A549 (cell line): ENCODE results near the gene VAMP4. TPM values are rescaled to one million over a fixed set of nuclear protein-coding genes. Genes with fewer than 3 reads are reported as not detected.

Source experiments
- ATAC-seq, 2 experiments: fragments of 200-7000 bp in 1 of 2; fragments of >200 bp in 1 of 2; cut with Nextera tagmentation in 1 of 2; cut with Tn5 transposase in 1 of 2; 3 replicates each; pipeline versions ENCODE4 v1.8.0 to v1.9.1; 2018 to 2020; ENCODE audit warnings: mild to moderate bottlenecking in 1 of 2, moderate library complexity in 1 of 2
- CTCF ChIA-PET: fragments of 300-600 bp; sonication (Branson Sonifier 250); formaldehyde crosslinking; extraction: SDS; loops from one replicate; lab custom pipeline; 2021; ENCODE audit warnings: antibody characterized with exemption, inconsistent platforms; lab: Yijun Ruan, JAX
- POLR2A ChIA-PET: fragments of 350-600 bp; formaldehyde crosslinking; extraction: SDS; loops from one replicate; lab custom pipeline; 2021; ENCODE audit warnings: antibody characterized with exemption, inconsistent platforms; lab: Yijun Ruan, JAX
- DNase-seq, 2 experiments: peaks; one replicate each; pipeline versions ENCODE4 v3.0.0 to v3.0.0-alpha.2; 2011 to 2016; ENCODE audit warnings: low read depth in 1 of 2, low spot score in 1 of 2
- FAIRE-seq: peaks from 2 replicates; lab custom pipeline; 2011; peaks lifted over from hg19 to GRCh38; lab: Jason Lieb, UNC
- H3K27ac ChIP-seq, 2 experiments: fragments of >200 bp; sonication (Bioruptor Twin); formaldehyde crosslinking; 3 replicates each; pipeline ENCODE4 v1.5.1; 2016 to 2017
- H3K4me1 ChIP-seq: fragments of >200 bp; sonication (Bioruptor Twin); formaldehyde crosslinking; 3 replicates; pipeline ENCODE4 v1.6.1; 2016
- H3K4me2 ChIP-seq: fragments of >200 bp; sonication (Bioruptor Twin); formaldehyde crosslinking; 3 replicates; pipeline ENCODE4 v1.6.1; 2016
- H3K4me3 ChIP-seq: fragments of >200 bp; sonication (Bioruptor Twin); formaldehyde crosslinking; 3 replicates; pipeline ENCODE4 v1.5.1; 2016
- H3K9me3 ChIP-seq: fragments of >200 bp; sonication (Bioruptor Twin); formaldehyde crosslinking; 3 replicates; pipeline ENCODE4 v1.6.1; 2016
- CBX2 ChIP-seq: fragments of 200-600 bp; sonication (generic); IDR thresholded peaks from 2 replicates; pipeline ENCODE4 v1.6.1; 2016; ENCODE audit warnings: low read depth, mild to moderate bottlenecking, borderline replicate concordance
- CBX8 ChIP-seq: fragments of 200-600 bp; sonication (generic); IDR thresholded peaks from 2 replicates; pipeline ENCODE4 v1.6.1; 2016
- CEBPB ChIP-seq, 2 experiments: fragments of >200 bp in 1 of 2; sonication (Bioruptor Twin) in 1 of 2; formaldehyde crosslinking in 1 of 2; IDR thresholded peaks; 2 replicates each; pipeline ENCODE4 v1.6.1; 2012 to 2016
- CHD2 ChIP-seq: fragments of 150-350 bp; IDR thresholded peaks from 2 replicates; pipeline ENCODE4 v1.6.1; 2014; ENCODE audit warnings: low read length; ENCODE audit not compliant: partially characterized antibody
- CHD4 ChIP-seq: fragments of 200-600 bp; sonication (generic); IDR thresholded peaks from 2 replicates; pipeline ENCODE4 v1.6.1; 2016; ENCODE audit warnings: antibody characterized with exemption, mild to moderate bottlenecking, borderline replicate concordance
- EHF ChIP-seq: fragments of 250-450 bp; sonication (Bioruptor Pico); IDR thresholded peaks from 2 replicates; pipeline ENCODE4 v1.5.0; 2020; ENCODE audit warnings: mild to moderate bottlenecking
- EHMT2 ChIP-seq: fragments of 200-600 bp; sonication (generic); IDR thresholded peaks from 2 replicates; pipeline ENCODE4 v1.6.1; 2016; ENCODE audit warnings: antibody characterized with exemption, low read depth, mild to moderate bottlenecking, moderate library complexity
- FOSB ChIP-seq: fragments of 250-450 bp; sonication (Bioruptor Pico); IDR thresholded peaks from 2 replicates; pipeline ENCODE4 v1.5.0; 2020; ENCODE audit warnings: mild to moderate bottlenecking, moderate library complexity
- FOXS1 ChIP-seq: fragments of 250-450 bp; sonication (Bioruptor Pico); IDR thresholded peaks from 2 replicates; pipeline ENCODE4 v1.5.0; 2020; ENCODE audit warnings: mild to moderate bottlenecking, moderate library complexity
- GATA3 ChIP-seq: IDR thresholded peaks from 2 replicates; pipeline ENCODE4 v1.6.1; 2012; ENCODE audit warnings: borderline replicate concordance
- HOXB5 ChIP-seq: fragments of 250-450 bp; sonication (Bioruptor Pico); IDR thresholded peaks from 2 replicates; pipeline ENCODE4 v1.5.0; 2020; ENCODE audit warnings: mild to moderate bottlenecking, moderate library complexity
- JUN ChIP-seq, 2 experiments: fragments of >200 bp; sonication (Bioruptor Twin); formaldehyde crosslinking; IDR thresholded peaks; 2 replicates in 1 of 2; 3 replicates in 1 of 2; pipeline ENCODE4 v1.6.1; 2016 to 2017
- JUNB ChIP-seq: fragments of >200 bp; sonication (Bioruptor Twin); formaldehyde crosslinking; IDR thresholded peaks from 2 replicates; pipeline ENCODE4 v1.6.1; 2016
- KDM1A ChIP-seq: fragments of 200-600 bp; sonication (generic); IDR thresholded peaks from 2 replicates; pipeline ENCODE4 v1.6.1; 2016; ENCODE audit warnings: low read depth, mild to moderate bottlenecking
- MAZ ChIP-seq: fragments of 150-350 bp; IDR thresholded peaks from 2 replicates; pipeline ENCODE4 v1.6.1; 2014; ENCODE audit warnings: antibody characterized with exemption, low read depth, low read length, borderline replicate concordance
- PHF8 ChIP-seq: fragments of 200-600 bp; sonication (generic); IDR thresholded peaks from 2 replicates; pipeline ENCODE4 v1.6.1; 2016; ENCODE audit warnings: low read depth, mild to moderate bottlenecking, antibody characterized with exemption, moderate library complexity, borderline replicate concordance
- POLR2AphosphoS2 ChIP-seq: conservative IDR thresholded peaks from 2 replicates; pipeline ENCODE4 v1.6.1; 2012; ENCODE audit warnings: low read length, improper control_type of control experiment, inconsistent platforms
- RARB ChIP-seq: fragments of 250-450 bp; sonication (Bioruptor Pico); IDR thresholded peaks from 2 replicates; pipeline ENCODE4 v1.8.0; 2021; ENCODE audit warnings: mild to moderate bottlenecking, moderate library complexity
- RCOR1 ChIP-seq: fragments of 150-350 bp; IDR thresholded peaks from 2 replicates; pipeline ENCODE4 v1.6.1; 2014; ENCODE audit warnings: antibody characterized with exemption, low read length, low read depth
- RFX5 ChIP-seq: fragments of 450-650 bp; IDR thresholded peaks from 2 replicates; pipeline ENCODE4 v1.7.1; 2014; ENCODE audit warnings: antibody characterized with exemption, mild to moderate bottlenecking, moderate library complexity
- SREBF2 ChIP-seq: fragments of 450-650 bp; IDR thresholded peaks from 2 replicates; pipeline ENCODE4 v1.6.1; 2014; ENCODE audit warnings: mild to moderate bottlenecking, moderate library complexity
- ZC3H11A ChIP-seq: fragments of 450-650 bp; IDR thresholded peaks from 2 replicates; pipeline ENCODE4 v1.6.1; 2014; ENCODE audit warnings: antibody characterized with exemption, mild to moderate bottlenecking
- ZFP36 ChIP-seq: fragments of 450-650 bp; IDR thresholded peaks from 2 replicates; pipeline ENCODE4 v1.6.1; 2014; ENCODE audit warnings: borderline replicate concordance; ENCODE audit not compliant: partially characterized antibody
- ZSCAN20 ChIP-seq: fragments of 250-450 bp; sonication (Bioruptor Pico); IDR thresholded peaks from 2 replicates; pipeline ENCODE4 v1.8.0; 2022; ENCODE audit warnings: mild to moderate bottlenecking, moderate library complexity
- WGBS: methylation state at CpG from one replicate; pipeline ENCODE4 v1.1.6; 2017; ENCODE audit errors: missing lambda C conversion rate; 5-methylcytosine and 5-hydroxymethylcytosine counted together
- polyA plus RNA-seq, 4 experiments: library from polyadenylated mRNA; depleted of rRNA in 3 of 4; stranded (reverse); fragments of >200 nt; fragmentation: RNase III in 1 of 4; extraction: RNeasy Plus Mini Kit Qiagen cat#74134 plus additional on column Dnase treatment in 1 of 4; gene quantifications; 2 replicates in 3 of 4; 3 replicates in 1 of 4; pipeline ENCODE4 v1.2.3, GENCODE V29; 2011 to 2017
- TF ChIP-seq, protein P1 (sequence below): IDR thresholded peaks from 2 replicates; pipeline ENCODE4 v1.6.1; 2012; ENCODE audit warnings: low read depth, borderline replicate concordance
- TF ChIP-seq, protein P2 (sequence below): fragments of >200 bp; sonication (Bioruptor Twin); formaldehyde crosslinking; IDR thresholded peaks from 3 replicates; pipeline ENCODE4 v1.6.1; 2016
- TF ChIP-seq, protein P3 (sequence below): IDR thresholded peaks from 2 replicates; pipeline ENCODE4 v1.6.1; 2012
- TF ChIP-seq, protein P4 (sequence below): fragments of >200 bp; sonication (Bioruptor Twin); formaldehyde crosslinking; IDR thresholded peaks from 2 replicates; pipeline ENCODE4 v1.6.1; 2016
- TF ChIP-seq, protein P5 (sequence below): fragments of 250-450 bp; sonication (Bioruptor Pico); IDR thresholded peaks from 2 replicates; pipeline ENCODE4 v1.5.0; 2021; ENCODE audit warnings: mild to moderate bottlenecking, moderate library complexity, borderline replicate concordance
- TF ChIP-seq, protein P6 (sequence below): fragments of 250-450 bp; sonication (Bioruptor Pico); IDR thresholded peaks from 2 replicates; pipeline ENCODE4 v1.5.0; 2020; ENCODE audit warnings: low read depth, mild to moderate bottlenecking, moderate library complexity

The VAMP4 gene
- polyA plus RNA-seq, 2 of the 4 experiments (the other 2 are of a cell fraction): 4.3 to 9.3 TPM

DNA sequence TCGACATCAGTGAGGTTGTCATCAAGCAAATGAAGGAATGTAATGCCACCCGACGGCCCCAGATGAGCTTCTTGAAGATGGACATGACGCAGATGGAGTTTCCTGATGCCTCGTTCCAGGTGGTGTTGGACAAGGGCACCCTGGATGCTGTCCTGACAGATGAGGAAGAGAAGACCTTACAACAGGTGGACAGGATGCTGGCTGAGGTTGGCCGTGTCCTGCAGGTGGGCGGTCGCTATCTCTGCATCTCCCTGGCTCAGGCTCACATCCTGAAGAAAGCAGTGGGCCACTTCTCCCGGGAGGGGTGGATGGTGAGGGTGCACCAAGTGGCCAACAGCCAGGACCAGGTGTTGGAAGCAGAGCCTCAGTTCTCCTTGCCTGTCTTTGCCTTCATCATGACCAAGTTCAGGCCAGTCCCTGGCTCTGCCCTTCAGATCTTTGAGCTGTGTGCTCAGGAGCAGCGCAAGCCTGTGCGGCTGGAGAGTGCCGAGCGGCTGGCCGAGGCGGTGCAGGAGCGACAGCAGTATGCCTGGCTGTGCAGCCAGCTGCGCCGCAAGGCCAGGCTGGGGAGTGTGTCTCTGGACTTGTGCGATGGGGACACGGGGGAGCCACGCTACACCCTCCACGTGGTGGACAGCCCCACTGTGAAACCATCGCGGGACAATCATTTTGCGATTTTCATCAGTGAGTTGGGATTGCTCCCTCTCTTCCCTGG, 42.1 kb upstream of the VAMP4 start:
- WGBS: 97% methylated on average over 24 of the region's 25 CpGs
- POLR2A ChIA-PET: no interaction called here
- no peak for TF ChIP-seq HOXB5 (CRISPR knock-in tag)
- no peak for TF ChIP-seq JUN (IDR thresholded peaks at IDR 0.05)
- no peak for TF ChIP-seq MAZ
- TF ChIP-seq, protein P1, sequence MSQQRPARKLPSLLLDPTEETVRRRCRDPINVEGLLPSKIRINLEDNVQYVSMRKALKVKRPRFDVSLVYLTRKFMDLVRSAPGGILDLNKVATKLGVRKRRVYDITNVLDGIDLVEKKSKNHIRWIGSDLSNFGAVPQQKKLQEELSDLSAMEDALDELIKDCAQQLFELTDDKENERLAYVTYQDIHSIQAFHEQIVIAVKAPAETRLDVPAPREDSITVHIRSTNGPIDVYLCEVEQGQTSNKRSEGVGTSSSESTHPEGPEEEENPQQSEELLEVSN: no peak
- no peak for TF ChIP-seq POLR2AphosphoS2
- TF ChIP-seq RARB (CRISPR knock-in tag): no peak
- ATAC-seq (no peak), DNase-seq (no peak), FAIRE-seq (no peak)
- Histone ChIP-seq H3K4me2 (no peak overlapping the region), H3K4me1 (peaks cover 9% of the 10 kb centered on the region; the same call in 1 of the 3 replicates), H3K9me3 (no peaks in the 10 kb centered on the region), H3K27ac (no peak overlapping the region), H3K4me3 (no peak overlapping the region)
- CTCF ChIA-PET: interaction anchor here (0.7 to 5.0 kb wide), 3 partner anchors 13 to 42 kb away, joined by 3 to 40 read pairs (median 4); partner anchors contain the start of gene VAMP4

DNA sequence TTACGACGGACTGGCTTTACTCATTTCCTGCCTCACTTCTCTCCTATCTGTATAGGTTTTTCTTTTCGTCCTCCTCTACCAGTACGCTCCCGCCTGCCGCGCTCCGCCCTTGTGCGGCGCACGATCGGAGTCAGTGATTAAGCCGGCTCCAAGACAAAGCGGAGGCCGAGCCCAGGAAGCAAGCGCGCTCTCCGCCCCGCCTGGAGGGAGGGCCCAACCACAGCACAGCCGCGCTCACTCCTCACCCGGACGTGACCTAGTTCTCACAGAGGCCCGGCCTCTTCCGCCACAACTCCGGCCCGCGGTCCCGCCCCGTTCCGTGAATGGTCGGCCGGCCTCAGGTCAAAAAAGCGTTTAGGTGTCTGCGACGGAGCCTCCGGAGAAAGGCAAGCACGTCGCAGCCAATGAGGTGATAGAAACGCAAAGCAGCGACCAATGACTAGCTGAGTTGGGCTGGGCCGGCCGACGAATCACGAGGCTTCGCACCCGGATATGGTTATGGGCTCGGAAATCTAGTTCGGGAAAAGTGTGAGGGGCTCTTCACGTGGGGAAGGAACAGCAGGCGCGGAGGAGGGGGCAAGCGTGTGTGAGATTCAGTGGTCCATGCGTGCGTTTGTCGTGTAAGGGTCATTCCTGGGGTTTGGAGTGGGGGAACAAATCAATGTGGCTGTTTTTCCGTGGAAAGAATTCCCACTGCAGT, 39.5 kb upstream of the VAMP4 start, which contains the start of gene METTL13:
TSS of gene METTL13 (plus strand) at position 485 of the 700 bp plus-strand sequence. CDS start 308 bp downstream, outside the sequence.
- FAIRE-seq (no peak), DNase-seq (peak; percentile 99), ATAC-seq (peak; percentile 99)
- ChIA-PET CTCF (interaction anchor here (1.2 to 1.6 kb wide), 4 partner anchors 10 to 137 kb away, joined by 3 to 4 read pairs (median 4); no protein-coding TSS in a partner anchor), POLR2A (interaction anchor here (0.5 to 2.9 kb wide), 10 partner anchors 17 to 679 kb away, joined by 3 to 27 read pairs (median 4); partner anchors contain the start of genes DNM3 and VAMP4)
- WGBS: 2% methylated on average over 38 of the region's 57 CpGs
- Histone ChIP-seq H3K27ac (peak within 1 kb of the TSS; percentile 87 to 91), H3K4me1 (peaks cover 9% of the 10 kb centered on the region; the same call in 1 of the 3 replicates), H3K9me3 (no peaks in the 10 kb centered on the region), H3K4me3 (peak within 1 kb of the TSS; percentile 82), H3K4me2 (peak within 1 kb of the TSS; percentile 80)
- TF ChIP-seq CBX8: no peak
- TF ChIP-seq, protein P2, sequence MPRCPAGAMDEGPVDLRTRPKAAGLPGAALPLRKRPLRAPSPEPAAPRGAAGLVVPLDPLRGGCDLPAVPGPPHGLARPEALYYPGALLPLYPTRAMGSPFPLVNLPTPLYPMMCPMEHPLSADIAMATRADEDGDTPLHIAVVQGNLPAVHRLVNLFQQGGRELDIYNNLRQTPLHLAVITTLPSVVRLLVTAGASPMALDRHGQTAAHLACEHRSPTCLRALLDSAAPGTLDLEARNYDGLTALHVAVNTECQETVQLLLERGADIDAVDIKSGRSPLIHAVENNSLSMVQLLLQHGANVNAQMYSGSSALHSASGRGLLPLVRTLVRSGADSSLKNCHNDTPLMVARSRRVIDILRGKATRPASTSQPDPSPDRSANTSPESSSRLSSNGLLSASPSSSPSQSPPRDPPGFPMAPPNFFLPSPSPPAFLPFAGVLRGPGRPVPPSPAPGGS: peak; percentile 93; the same call in 2 of the 3 replicates
- no peak for TF ChIP-seq FOXS1
- TF ChIP-seq CHD2: no peak
- no peak for TF ChIP-seq CEBPB (IDR thresholded peaks at IDR 0.05)
- TF ChIP-seq JUNB: no peak
- TF ChIP-seq EHMT2: no peak
- no peak for TF ChIP-seq POLR2AphosphoS2
- TF ChIP-seq GATA3: no peak; the same call in 1 of the 2 replicates
- no peak for TF ChIP-seq FOSB
- TF ChIP-seq, protein P3, sequence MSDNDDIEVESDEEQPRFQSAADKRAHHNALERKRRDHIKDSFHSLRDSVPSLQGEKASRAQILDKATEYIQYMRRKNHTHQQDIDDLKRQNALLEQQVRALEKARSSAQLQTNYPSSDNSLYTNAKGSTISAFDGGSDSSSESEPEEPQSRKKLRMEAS: peak; percentile 76
- TF ChIP-seq KDM1A: no peak
- no peak for TF ChIP-seq ZSCAN20 (CRISPR knock-in tag)
- peak; percentile 87 for TF ChIP-seq RFX5
- TF ChIP-seq, protein P4, sequence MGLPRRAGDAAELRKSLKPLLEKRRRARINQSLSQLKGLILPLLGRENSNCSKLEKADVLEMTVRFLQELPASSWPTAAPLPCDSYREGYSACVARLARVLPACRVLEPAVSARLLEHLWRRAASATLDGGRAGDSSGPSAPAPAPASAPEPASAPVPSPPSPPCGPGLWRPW: no peak
- TF ChIP-seq HOXB5 (CRISPR knock-in tag): no peak
- TF ChIP-seq, protein P5, sequence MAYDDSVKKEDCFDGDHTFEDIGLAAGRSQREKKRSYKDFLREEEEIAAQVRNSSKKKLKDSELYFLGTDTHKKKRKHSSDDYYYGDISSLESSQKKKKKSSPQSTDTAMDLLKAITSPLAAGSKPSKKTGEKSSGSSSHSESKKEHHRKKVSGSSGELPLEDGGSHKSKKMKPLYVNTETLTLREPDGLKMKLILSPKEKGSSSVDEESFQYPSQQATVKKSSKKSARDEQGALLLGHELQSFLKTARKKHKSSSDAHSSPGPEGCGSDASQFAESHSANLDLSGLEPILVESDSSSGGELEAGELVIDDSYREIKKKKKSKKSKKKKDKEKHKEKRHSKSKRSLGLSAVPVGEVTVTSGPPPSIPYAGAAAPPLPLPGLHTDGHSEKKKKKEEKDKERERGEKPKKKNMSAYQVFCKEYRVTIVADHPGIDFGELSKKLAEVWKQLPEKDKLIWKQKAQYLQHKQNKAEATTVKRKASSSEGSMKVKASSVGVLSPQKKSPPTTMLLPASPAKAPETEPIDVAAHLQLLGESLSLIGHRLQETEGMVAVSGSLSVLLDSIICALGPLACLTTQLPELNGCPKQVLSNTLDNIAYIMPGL (CRISPR knock-in tag): no peak
- no peak for TF ChIP-seq CHD4
- no peak for TF ChIP-seq ZC3H11A
- TF ChIP-seq CBX2: no peak
- peak; percentile 86 for TF ChIP-seq PHF8
- no peak for TF ChIP-seq RCOR1
- no peak for TF ChIP-seq EHF (CRISPR knock-in tag)
- TF ChIP-seq, protein P1: peak; percentile 80
- TF ChIP-seq, protein P6, sequence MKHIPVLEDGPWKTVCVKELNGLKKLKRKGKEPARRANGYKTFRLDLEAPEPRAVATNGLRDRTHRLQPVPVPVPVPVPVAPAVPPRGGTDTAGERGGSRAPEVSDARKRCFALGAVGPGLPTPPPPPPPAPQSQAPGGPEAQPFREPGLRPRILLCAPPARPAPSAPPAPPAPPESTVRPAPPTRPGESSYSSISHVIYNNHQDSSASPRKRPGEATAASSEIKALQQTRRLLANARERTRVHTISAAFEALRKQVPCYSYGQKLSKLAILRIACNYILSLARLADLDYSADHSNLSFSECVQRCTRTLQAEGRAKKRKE (CRISPR knock-in tag): no peak
- TF ChIP-seq ZFP36: no peak
- TF ChIP-seq SREBF2: no peak
